Loucy (cell line): ENCODE results near the gene NLGN1.
"Not testable (repeated sequence)": the region's sequence is repeated elsewhere in the genome, so short reads cannot be mapped to it uniquely, and the experiment has no call there.

Experiments
- H2AFZ ChIP-seq: fragments of 200-600 bp; sonication (generic); 2 replicates; pipeline ENCODE4 v1.6.0; 2016; ENCODE audit warnings: antibody characterized with exemption, mild to moderate bottlenecking, low read length, moderate library complexity
- H3F3A ChIP-seq: fragments of 200-600 bp; 2 replicates; pipeline ENCODE4 v1.6.0; 2016; ENCODE audit warnings: antibody characterized with exemption, low read depth, mild to moderate bottlenecking
- H3K27me3 ChIP-seq: fragments of 200-600 bp; sonication (generic); 2 replicates; pipeline ENCODE4 v1.6.1; 2014; ENCODE audit warnings: low read length, mild to moderate bottlenecking; ENCODE audit not compliant: insufficient read depth, poor library complexity, severe bottlenecking
- H3K36me3 ChIP-seq: fragments of 200-600 bp; sonication (generic); 2 replicates; pipeline ENCODE4 v1.6.1; 2016; ENCODE audit warnings: low read length; ENCODE audit not compliant: insufficient read depth
- H3K4me1 ChIP-seq: fragments of 200-600 bp; sonication (generic); 2 replicates; pipeline ENCODE4 v1.5.1; 2014; ENCODE audit warnings: low read length, mild to moderate bottlenecking; ENCODE audit not compliant: insufficient read depth, poor library complexity, severe bottlenecking
- H3K4me2 ChIP-seq: fragments of 200-600 bp; sonication (generic); 2 replicates; pipeline ENCODE4 v1.6.0; 2014; ENCODE audit warnings: antibody characterized with exemption, low read length, low read depth, mild to moderate bottlenecking; ENCODE audit not compliant: poor library complexity, severe bottlenecking
- H3K4me3 ChIP-seq: fragments of 200-600 bp; sonication (generic); 2 replicates; pipeline ENCODE4 v1.5.1; 2014; ENCODE audit warnings: low read length, mild to moderate bottlenecking, mixed read lengths; ENCODE audit not compliant: poor library complexity, severe bottlenecking
- H3K79me2 ChIP-seq: fragments of 200-600 bp; sonication (generic); 2 replicates; pipeline ENCODE4 v1.6.1; 2014; ENCODE audit warnings: low read length; ENCODE audit not compliant: insufficient read depth
- H3K9ac ChIP-seq: fragments of 200-600 bp; sonication (generic); 2 replicates; pipeline ENCODE4 v1.6.0; 2014; ENCODE audit warnings: mild to moderate bottlenecking, low read depth, low read length, moderate library complexity; ENCODE audit not compliant: poor library complexity, severe bottlenecking
- H3K9me2 ChIP-seq: fragments of 200-600 bp; sonication (generic); replicated peaks from 2 replicates; pipeline ENCODE4 v1.6.1; 2016; ENCODE audit warnings: low read depth, low read length, mixed read lengths
- H3K9me3 ChIP-seq: fragments of 200-600 bp; sonication (generic); 2 replicates; pipeline ENCODE4 v1.6.1; 2014; ENCODE audit warnings: mild to moderate bottlenecking, antibody characterized with exemption, low read length, low read depth; ENCODE audit not compliant: insufficient read depth
- H4K20me1 ChIP-seq: fragments of 200-600 bp; sonication (generic); 2 replicates; pipeline ENCODE4 v1.6.0; 2014; ENCODE audit warnings: antibody characterized with exemption, low read length, mild to moderate bottlenecking; ENCODE audit not compliant: insufficient read depth, poor library complexity, severe bottlenecking
- CTCF ChIP-seq: fragments of 200-600 bp; sonication (generic); conservative IDR thresholded peaks from 2 replicates; pipeline ENCODE4 v1.5.1; 2014; ENCODE audit warnings: mild to moderate bottlenecking, antibody characterized with exemption, low read length
- EZH2phosphoT487 ChIP-seq: fragments of 200-600 bp; IDR thresholded peaks from 2 replicates; pipeline ENCODE4 v1.6.1; 2018; ENCODE audit warnings: antibody characterized with exemption, mild to moderate bottlenecking, moderate library complexity, borderline replicate concordance

Gene NLGN1

GRCh38 chr3:173439004-173439403, 41.5 kb downstream of the NLGN1 start:
- Histone ChIP-seq H3K9me2 (no peaks in the 10 kb centered on the region), H2AFZ (no peak overlapping the region), H3K9me3 (no peaks in the 10 kb centered on the region), H3K4me3 (no peak overlapping the region), H3K79me2 (no peaks in the 10 kb centered on the region), H3K27me3 (no peaks in the 10 kb centered on the region), H3K9ac (no peak overlapping the region), H3K36me3 (no peaks in the 10 kb centered on the region), H3K4me1 (no peaks in the 10 kb centered on the region), H3F3A (no peaks in the 10 kb centered on the region), H3K4me2 (no peak overlapping the region), H4K20me1 (no peaks in the 10 kb centered on the region)
- TF ChIP-seq EZH2phosphoT487 (no peak), CTCF (no peak)

- Histone ChIP-seq H3K27me3 (no peaks in the 10 kb centered on the region), H2AFZ (no peak overlapping the region), H3F3A (no peaks in the 10 kb centered on the region), H3K9ac (no peak overlapping the region), H3K4me3 (no peak overlapping the region), H4K20me1 (no peaks in the 10 kb centered on the region), H3K79me2 (no peaks in the 10 kb centered on the region), H3K9me3 (no peaks in the 10 kb centered on the region), H3K4me1 (no peaks in the 10 kb centered on the region), H3K36me3 (no peaks in the 10 kb centered on the region), H3K4me2 (no peak overlapping the region), H3K9me2 (no peaks in the 10 kb centered on the region)
- no peak for TF ChIP-seq EZH2phosphoT487
- TF ChIP-seq CTCF = no peak
Observed at GRCh38 chr3:173440514-173440913, 43.0 kb downstream of the NLGN1 start.

- H4K20me1 ChIP-seq, H3K4me1 ChIP-seq, H3K79me2 ChIP-seq, H3K4me3 ChIP-seq, H2AFZ ChIP-seq, H3K9me2 ChIP-seq, H3K9ac ChIP-seq, H3K9me3 ChIP-seq, H3F3A ChIP-seq, H3K27me3 ChIP-seq, H3K36me3 ChIP-seq, H3K4me2 ChIP-seq: not testable (repeated sequence)
Observed at GRCh38 chr3:173451561-173451960, 54.0 kb downstream of the NLGN1 start.

- Histone ChIP-seq H3K9me2 (no peaks in the 10 kb centered on the region), H3K4me3 (no peak overlapping the region), H3K4me1 (no peaks in the 10 kb centered on the region), H3K27me3 (no peaks in the 10 kb centered on the region), H3K36me3 (no peaks in the 10 kb centered on the region), H3K9ac (no peak overlapping the region), H3K4me2 (no peak overlapping the region), H3F3A (no peaks in the 10 kb centered on the region), H3K9me3 (no peaks in the 10 kb centered on the region), H3K79me2 (no peaks in the 10 kb centered on the region), H2AFZ (no peak overlapping the region), H4K20me1 (no peaks in the 10 kb centered on the region)
- TF ChIP-seq EZH2phosphoT487 = no peak
- no peak for TF ChIP-seq CTCF
Observed at GRCh38 chr3:173463250-173463649, 65.7 kb downstream of the NLGN1 start.
